Caco-2 (cell line): Measurements from ENCODE around the gene TNPO2. TPM values are rescaled to one million over a fixed set of nuclear protein-coding genes. Genes with fewer than 3 reads are reported as not detected.
"Not testable (repeated sequence)": the region's sequence is repeated elsewhere in the genome, so short reads cannot be mapped to it uniquely, and the experiment has no call there.

Experiments
- BruUV-seq: library from RNA; stranded (reverse); fragments of 400-500 nt; replicated peaks from 2 replicates; lab custom pipeline; 2021; lab: Mats Ljungman, UMichigan
- CTCF ChIA-PET: fragments of 300-600 bp; sonication (Branson Sonifier 250); formaldehyde crosslinking; loops from one replicate; lab custom pipeline; 2022; ENCODE audit warnings: antibody characterized with exemption; lab: Charles Lee
- POLR2A ChIA-PET: fragments of 300-600 bp; sonication (Branson Sonifier 250); formaldehyde crosslinking; loops from one replicate; lab custom pipeline; 2022; ENCODE audit warnings: antibody characterized with exemption; lab: Charles Lee
- DNase-seq, 2 experiments: peaks; one replicate each; pipeline versions ENCODE4 v3.0.0 to v3.0.0-alpha.2; 2020 to 2022
- H3K27me3 ChIP-seq: replicated peaks from 2 replicates; pipeline ENCODE4 v1.6.0; 2011; ENCODE audit warnings: low read length; ENCODE audit not compliant: control insufficient read depth, insufficient read depth
- H3K36me3 ChIP-seq: 2 replicates; pipeline ENCODE4 v1.5.1; 2011; ENCODE audit warnings: low read length; ENCODE audit not compliant: control insufficient read depth, insufficient read depth
- H3K4me1 ChIP-seq: fragments of 250-450 bp; sonication (Bioruptor Pico); 2 replicates; pipeline ENCODE4 v1.5.1; 2020; ENCODE audit warnings: mild to moderate bottlenecking
- H3K4me3 ChIP-seq: 2 replicates; pipeline ENCODE4 v1.5.1; 2011; ENCODE audit warnings: low read depth, mild to moderate bottlenecking, control low read depth, low read length
- H3K9me3 ChIP-seq: fragments of 250-450 bp; sonication (Bioruptor Pico); 2 replicates; pipeline ENCODE4 v1.5.1; 2020; ENCODE audit warnings: mild to moderate bottlenecking, moderate library complexity
- H3K27ac Mint-ChIP-seq: one replicate; pipeline ENCODE4 v1.8.0; 2022; ENCODE audit warnings: mixed read lengths; ENCODE audit not compliant: unreplicated experiment
- H3K27me3 Mint-ChIP-seq: one replicate; pipeline ENCODE4 v1.8.0; 2022; ENCODE audit warnings: mixed read lengths; ENCODE audit not compliant: insufficient read depth, unreplicated experiment
- H3K36me3 Mint-ChIP-seq: one replicate; pipeline ENCODE4 v1.8.0; 2022; ENCODE audit warnings: mild to moderate bottlenecking, mixed read lengths; ENCODE audit not compliant: insufficient read depth, unreplicated experiment
- H3K4me1 Mint-ChIP-seq: one replicate; pipeline ENCODE4 v1.8.0; 2022; ENCODE audit warnings: low read depth, mixed read lengths; ENCODE audit not compliant: unreplicated experiment
- H3K4me3 Mint-ChIP-seq: one replicate; pipeline ENCODE4 v1.8.0; 2022; ENCODE audit warnings: mild to moderate bottlenecking, moderate library complexity, mixed read lengths; ENCODE audit not compliant: unreplicated experiment
- H3K9me3 Mint-ChIP-seq: one replicate; pipeline ENCODE4 v1.8.0; 2022; ENCODE audit warnings: mixed read lengths; ENCODE audit not compliant: unreplicated experiment
- CTCF ChIP-seq, 2 experiments: fragments of 200-600 bp in 1 of 2; IDR thresholded peaks; 1 replicate in 1 of 2; 2 replicates in 1 of 2; pipeline versions ENCODE4 v1.5.1 to v1.8.0; 2011 to 2022; ENCODE audit warnings: antibody characterized with exemption in 1 of 2, control low read depth in 1 of 2, inconsistent platforms in 1 of 2, low read depth in 1 of 2, low read length in 1 of 2, mild to moderate bottlenecking in 1 of 2, moderate library complexity in 1 of 2; ENCODE audit not compliant: insufficient read depth in 1 of 2, severe bottlenecking in 1 of 2, unreplicated experiment in 1 of 2
- intact Hi-C: fragments of 100-400 bp; cut with micrococcal nuclease; formaldehyde crosslinking; loops from one replicate; pipeline ENCODE4 v1.10.0; 2022; ENCODE audit not compliant: unreplicated experiment
- total RNA-seq: library from RNA; stranded (reverse); gene quantifications from 2 replicates; pipeline ENCODE4 v1.2.3, GENCODE V29; 2022

The TNPO2 gene
- total RNA-seq, 1 experiment from 2014 or later: 87.8 TPM

- Histone ChIP-seq H3K27me3 (no peaks in the 10 kb centered on the region), H3K9me3 (no peaks in the 10 kb centered on the region), H3K36me3 (no peaks in the 10 kb centered on the region), H3K4me1 (no peaks in the 10 kb centered on the region), H3K4me3 (no peak overlapping the region)
- H3K9me3 Mint-ChIP-seq: no peaks in the 10 kb centered on the region
- no peak for DNase-seq
- peaks cover 12% of the 10 kb centered on the region for H3K36me3 Mint-ChIP-seq
- intact Hi-C loops: no loop called here
- ChIA-PET POLR2A (interaction anchor here (0.5 kb wide), 1 partner anchor 118 kb away, joined by 12 read pairs; no protein-coding TSS in a partner anchor), CTCF (interaction anchor here (0.9 kb wide), 1 partner anchor 14 kb away, joined by 5 read pairs; no protein-coding TSS in a partner anchor)
- H3K4me1 Mint-ChIP-seq: peaks cover 5% of the 10 kb centered on the region
- no peak overlapping the region for H3K4me3 Mint-ChIP-seq
- H3K27me3 Mint-ChIP-seq: no peaks in the 10 kb centered on the region
- no peak overlapping the region for H3K27ac Mint-ChIP-seq
- BruUV-seq: no TSS peak
- no peak for TF ChIP-seq CTCF (IDR thresholded peaks at IDR 0.05; ENCODE audit: insufficient read depth in 1 of 2, low read depth in 1 of 2, low read length in 1 of 2, severe bottlenecking in 1 of 2, unreplicated experiment in 1 of 2)
Measured at GRCh38 chr19:12685831-12686230, 37.9 kb downstream of the TNPO2 start.

GRCh38 chr19:12681074-12681987 lies 42.4 kb downstream of the TNPO2 start, which contains the start of gene DHPS:
TSS of gene DHPS (minus strand) at chr19:12681880. CDS start at chr19:12681766, 114 bp downstream.
- H3K4me3 Mint-ChIP-seq: peak within 1 kb of the TSS; percentile 83
- no peaks in the 10 kb centered on the region for H3K27me3 Mint-ChIP-seq
- no peak for TF ChIP-seq CTCF (IDR thresholded peaks at IDR 0.05; ENCODE audit: insufficient read depth in 1 of 2, low read depth in 1 of 2, low read length in 1 of 2, severe bottlenecking in 1 of 2, unreplicated experiment in 1 of 2)
- Histone ChIP-seq H3K9me3 (no peaks in the 10 kb centered on the region), H3K4me1 (no peaks in the 10 kb centered on the region), H3K36me3 (peaks cover 6% of the 10 kb centered on the region), H3K4me3 (peak within 1 kb of the TSS; percentile 92), H3K27me3 (no peaks in the 10 kb centered on the region)
- no peaks in the 10 kb centered on the region for H3K9me3 Mint-ChIP-seq
- peak; percentile 91 to 96 for DNase-seq
- ChIA-PET CTCF (interaction anchor here (0.6 to 1.0 kb wide), 3 partner anchors 9 to 114 kb away, joined by 3 to 6 read pairs (median 3); no protein-coding TSS in a partner anchor), POLR2A (interaction anchor here (0.5 to 0.7 kb wide), 7 partner anchors 12 to 1391 kb away, joined by 3 to 9 read pairs (median 3); partner anchors contain the start of gene JUNB)
- TSS peak; percentile 59 for BruUV-seq
- intact Hi-C loops: no loop called here
- H3K27ac Mint-ChIP-seq: peak within 1 kb of the TSS; percentile 87
- peaks cover 50% of the 10 kb centered on the region for H3K36me3 Mint-ChIP-seq
- peaks cover 3% of the 10 kb centered on the region for H3K4me1 Mint-ChIP-seq

GRCh38 chr19:12680034-12680433 lies 43.7 kb downstream of the TNPO2 start:
- Histone ChIP-seq H3K36me3 (peaks cover 11% of the 10 kb centered on the region), H3K27me3 (no peaks in the 10 kb centered on the region), H3K4me3 (peak overlapping the region; percentile 8; the same call in 1 of the 2 replicates), H3K4me1 (no peaks in the 10 kb centered on the region), H3K9me3 (no peaks in the 10 kb centered on the region)
- Mint-ChIP-seq H3K27me3 (no peaks in the 10 kb centered on the region), H3K27ac (no peak overlapping the region), H3K4me1 (no peaks in the 10 kb centered on the region), H3K4me3 (no peak overlapping the region), H3K9me3 (no peaks in the 10 kb centered on the region), H3K36me3 (peaks cover 63% of the 10 kb centered on the region)
- intact Hi-C loops: no loop called here
- no TSS peak for BruUV-seq
- CTCF ChIA-PET: no interaction called here
- DNase-seq: no peak
- POLR2A ChIA-PET: no interaction called here
- no peak for TF ChIP-seq CTCF (IDR thresholded peaks at IDR 0.05; ENCODE audit: insufficient read depth in 1 of 2, low read depth in 1 of 2, low read length in 1 of 2, severe bottlenecking in 1 of 2, unreplicated experiment in 1 of 2)

- CTCF ChIA-PET, intact Hi-C loops, H3K27me3 ChIP-seq, H3K4me1 Mint-ChIP-seq, H3K4me3 ChIP-seq, DNase-seq, BruUV-seq, H3K4me1 ChIP-seq, H3K9me3 ChIP-seq, H3K9me3 Mint-ChIP-seq, POLR2A ChIA-PET, H3K27ac Mint-ChIP-seq, H3K27me3 Mint-ChIP-seq, H3K4me3 Mint-ChIP-seq: not testable (repeated sequence)
- peaks cover 14% of the 10 kb centered on the region for H3K36me3 ChIP-seq
- peaks cover 82% of the 10 kb centered on the region for H3K36me3 Mint-ChIP-seq
Measured at GRCh38 chr19:12678039-12678438, 45.7 kb downstream of the TNPO2 start.
